K562 treated with DMSO at 1 percent for 48 hours (cell line): ENCODE data around the gene SLC30A10. TPM values are rescaled to one million over a fixed set of nuclear protein-coding genes. Genes with fewer than 3 reads are reported as not detected.

Experiments
- total RNA-seq: library from RNA; unstranded; fragments of 300-600 nt; gene quantifications from 2 replicates; pipeline ENCODE4 v1.2.3, GENCODE V29; 2022; ENCODE audit warnings: low replicate concordance; ENCODE audit errors: extremely low read depth

SLC30A10 gene
- total RNA-seq: not detected in 2 replicates

DNA sequence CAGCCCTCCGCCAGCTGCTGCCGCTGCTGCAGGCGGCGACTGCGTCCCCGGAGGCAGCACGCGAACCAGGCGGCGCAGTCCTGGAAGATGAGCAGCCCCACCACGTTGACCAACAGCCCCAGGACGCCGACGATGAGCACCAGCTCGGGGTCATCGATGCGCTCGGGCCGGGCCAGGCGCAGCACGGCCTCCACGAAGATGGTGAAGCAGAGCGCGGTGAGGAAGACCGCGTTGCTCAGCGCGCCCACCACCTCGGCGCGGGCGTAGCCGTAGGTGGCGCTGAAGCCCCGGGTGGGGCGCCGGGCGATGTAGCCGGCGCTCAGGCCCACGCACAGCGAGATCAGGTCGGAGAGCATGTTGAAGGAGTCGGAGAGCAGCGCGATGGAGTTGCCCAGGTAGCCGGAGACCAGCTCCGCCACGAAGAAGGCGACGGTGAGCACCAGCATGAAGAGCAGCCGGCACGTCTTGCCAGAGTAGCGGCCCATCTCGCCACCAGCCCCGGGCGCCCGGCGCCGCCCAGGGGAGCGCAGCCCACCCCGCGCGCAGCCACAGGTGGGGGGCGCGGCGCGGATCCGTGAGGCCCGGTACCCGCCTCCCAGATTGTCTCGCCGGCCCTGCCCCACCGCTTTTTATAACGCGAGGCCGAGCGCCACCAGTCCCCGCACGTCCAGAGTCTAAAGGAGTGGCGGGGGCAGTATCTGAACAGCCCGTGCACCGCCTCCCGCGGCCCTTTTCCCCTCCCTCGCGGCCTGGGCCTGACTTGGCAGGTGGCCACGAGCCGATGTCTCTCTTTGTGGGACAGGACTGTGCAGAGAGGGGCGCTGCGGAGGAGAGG is at the start of gene SLC30A10:
SLC30A10 (minus strand) TSS at position 602 of the 835 bp plus-strand sequence; CDS start at position 485, 117 bp downstream.

Other genes starting within 250 kb of the SLC30A10 start
- 70.8 TPM in 1 of 2 replicates, not detected in the other for gene EPRS1, start 117.9 kb upstream of the SLC30A10 start, total RNA-seq
- not detected in 2 replicates for gene BPNT1, start 161.2 kb upstream of the SLC30A10 start, total RNA-seq
- not detected in 2 replicates for gene IARS2, start 165.6 kb upstream of the SLC30A10 start, total RNA-seq